Activated naive CD8-positive, alpha-beta T cell treated with anti-CD3 and anti-CD28 coated beads, Interleukin-2, amount 50 U/mL, for 16 hours (primary cell): ENCODE data around the gene L3MBTL4.

Source experiments
- DNase-seq: peaks from one replicate; pipeline ENCODE4 v3.0.0-alpha.2; 2020; ENCODE audit warnings: low read depth, low spot score

L3MBTL4 gene

DNA sequence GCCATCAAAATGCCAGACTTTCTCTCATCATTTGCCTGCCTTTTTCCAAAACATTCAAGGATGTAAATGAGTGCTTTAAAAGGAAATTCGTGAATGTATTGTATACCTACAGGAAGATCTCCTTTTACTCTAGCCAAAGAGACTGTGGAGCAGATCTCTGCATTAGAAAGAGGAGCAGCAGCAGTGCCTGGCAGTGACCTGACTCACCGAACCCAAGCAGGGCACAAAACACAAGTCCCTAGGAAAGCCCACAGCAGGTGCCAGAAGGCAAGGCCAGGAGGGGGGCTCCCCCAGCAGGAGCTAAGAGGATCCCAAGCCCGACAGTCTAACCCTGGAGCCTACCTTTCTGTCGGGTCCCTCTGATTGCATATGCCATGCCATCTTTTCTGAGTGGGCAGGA, 47.9 kb downstream of the L3MBTL4 start:
- no peak for DNase-seq

GRCh38 chr18:6365385-6365784, 49.3 kb downstream of the L3MBTL4 start:
- no peak for DNase-seq

DNA sequence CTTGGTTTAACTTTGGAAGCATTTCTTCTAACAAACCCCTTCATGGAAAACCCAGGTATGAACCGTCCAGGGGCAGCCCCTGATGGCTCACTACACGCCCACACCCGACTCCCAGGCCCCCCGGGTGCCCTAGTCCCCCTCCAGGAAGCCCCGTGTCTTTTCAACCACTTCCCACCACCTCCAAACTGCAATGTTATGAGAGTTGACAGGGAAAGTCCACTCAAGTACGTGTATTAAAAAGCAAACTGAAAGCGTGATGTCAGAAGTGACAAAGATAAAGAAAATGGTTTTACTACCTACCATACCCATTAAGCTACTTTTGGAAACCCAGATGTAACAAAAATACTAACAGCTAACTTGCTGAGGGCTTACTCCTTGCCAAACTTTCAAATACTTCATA, 51.5 kb downstream of the L3MBTL4 start:
- no peak for DNase-seq

DNA sequence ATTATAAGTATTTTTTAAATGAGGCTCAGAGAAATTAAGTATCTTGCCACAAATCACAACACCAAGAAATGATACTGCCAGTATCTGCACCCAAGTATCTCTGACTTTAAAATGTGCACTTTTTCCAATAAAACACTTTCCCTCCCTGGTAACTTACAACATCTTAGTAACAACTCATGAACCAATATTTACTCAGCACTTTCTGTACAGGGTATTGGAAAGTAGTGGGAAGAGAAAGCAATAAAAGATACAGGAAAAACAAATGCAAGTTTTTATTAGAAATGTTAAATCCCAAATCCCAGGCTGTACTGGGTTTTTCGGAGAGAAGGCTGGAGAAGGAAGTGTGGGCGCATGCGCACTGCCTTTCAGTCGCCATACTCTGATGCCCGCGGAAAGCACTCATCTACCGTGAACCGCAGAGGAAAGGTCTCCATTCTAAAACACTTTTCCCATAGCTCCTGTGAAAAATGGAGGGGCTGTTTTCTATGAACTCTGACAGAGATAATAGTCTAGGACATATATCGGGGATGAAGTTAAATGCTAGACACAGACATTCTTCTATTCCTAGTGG, 52.1 kb downstream of the L3MBTL4 start:
- DNase-seq, result no peak

GRCh38 chr18:6357668-6358067, 57.0 kb downstream of the L3MBTL4 start:
- DNase-seq, result no peak

DNA sequence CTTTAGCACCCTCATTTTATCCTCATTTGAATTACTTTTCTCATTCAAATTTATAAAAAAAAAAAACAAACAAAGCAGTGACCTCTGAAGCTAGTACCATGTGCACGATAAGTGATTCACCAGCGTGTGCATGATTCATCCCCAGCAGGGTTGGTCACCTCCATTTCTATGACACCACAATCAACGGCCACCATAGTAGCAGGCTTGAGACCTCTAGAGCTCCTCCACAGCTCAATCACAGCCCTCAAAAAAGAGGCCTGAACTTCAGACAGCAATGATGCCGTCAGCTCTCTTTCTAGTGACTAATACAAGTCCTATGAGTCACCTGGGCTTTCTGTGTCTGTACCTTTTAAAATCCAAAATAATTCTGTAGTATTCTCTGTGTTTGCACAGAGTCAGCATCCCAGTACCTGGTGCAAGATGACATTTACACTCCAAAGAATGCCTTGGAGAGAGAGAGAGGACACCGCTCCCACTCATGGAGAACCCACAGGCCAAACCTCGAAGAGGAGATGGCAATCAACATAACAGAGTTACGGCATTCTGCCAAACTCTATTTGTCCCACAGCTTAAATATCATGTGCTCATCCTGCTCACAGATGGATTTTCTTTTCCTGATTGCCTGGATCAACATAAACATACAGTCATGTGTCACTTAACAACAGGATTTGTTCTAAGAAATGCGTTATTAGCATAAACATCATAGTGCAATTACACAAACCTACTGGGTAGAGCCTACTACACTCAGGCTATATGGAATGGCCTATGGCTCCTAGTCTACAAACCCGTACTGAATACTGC, 58.7 kb downstream of the L3MBTL4 start:
- DNase-seq, result no peak

GRCh38 chr18:6352275-6352674, 62.4 kb downstream of the L3MBTL4 start:
- DNase-seq, result no peak

DNA sequence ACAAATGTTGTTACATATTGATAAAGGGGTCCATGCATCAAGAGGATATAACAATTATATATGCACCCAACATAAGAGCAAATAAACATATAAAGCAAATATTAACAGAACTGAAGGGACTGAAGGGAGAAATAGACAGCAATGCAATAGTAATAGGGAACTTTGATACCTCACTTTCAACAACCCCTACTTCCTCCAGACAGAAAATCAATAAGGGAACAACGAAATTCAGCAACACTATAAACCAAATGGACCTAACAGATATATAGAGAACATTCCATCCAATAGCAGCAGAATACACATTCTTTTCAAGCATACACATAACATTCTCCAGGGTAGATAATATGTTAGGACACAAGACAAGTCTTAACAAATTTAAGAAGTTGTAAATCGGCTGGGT, 71.7 kb downstream of the L3MBTL4 start:
- no peak for DNase-seq

GRCh38 chr18:6341709-6342108, 73.0 kb downstream of the L3MBTL4 start:
- DNase-seq, result no peak

GRCh38 chr18:6341303-6341702, 73.4 kb downstream of the L3MBTL4 start:
- DNase-seq, result no peak

- no peak for DNase-seq
Observed at GRCh38 chr18:6340121-6340520, 74.6 kb downstream of the L3MBTL4 start.

- no peak for DNase-seq
Observed at GRCh38 chr18:6336239-6336638, 78.5 kb downstream of the L3MBTL4 start.

DNA sequence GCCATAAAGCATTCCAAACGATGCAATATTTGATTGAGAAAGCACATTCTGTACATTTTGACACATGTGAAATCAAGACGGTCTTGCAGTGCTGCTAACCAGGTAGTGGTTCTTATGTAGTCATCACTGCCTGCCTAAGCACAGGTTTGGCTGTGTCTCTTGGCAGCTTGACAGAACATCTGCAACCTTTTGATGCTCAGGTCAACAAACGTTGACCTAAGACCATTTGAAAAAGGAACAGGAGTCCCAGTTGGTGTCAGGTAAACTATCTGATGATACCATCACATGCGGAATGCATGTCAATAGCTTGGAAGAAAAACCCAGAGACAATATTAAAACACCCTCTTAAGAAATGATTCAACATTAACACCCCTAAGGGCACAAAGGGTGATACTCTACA, 80.7 kb downstream of the L3MBTL4 start:
- no peak for DNase-seq

DNA sequence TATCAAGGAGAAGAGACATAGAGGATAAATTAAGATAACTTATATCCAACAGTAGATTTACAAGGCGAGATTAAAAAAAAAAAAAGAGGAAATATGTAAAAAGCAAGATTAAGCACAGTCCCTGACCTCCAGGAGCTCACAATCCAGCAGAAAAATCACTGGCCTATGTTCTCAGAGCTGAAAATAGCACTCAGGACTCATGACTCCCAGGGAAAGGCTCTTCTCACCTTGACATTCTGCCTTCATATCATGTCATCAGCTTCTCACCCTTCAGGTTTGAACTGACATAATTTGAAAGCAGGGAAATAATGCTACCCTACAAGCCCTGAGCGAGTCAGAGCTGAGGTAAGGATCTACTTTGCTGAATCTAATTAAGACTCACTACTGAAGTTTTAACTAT, 82.8 kb downstream of the L3MBTL4 start:
- DNase-seq, result no peak

GRCh38 chr18:6330786-6331185, 83.9 kb downstream of the L3MBTL4 start:
- no peak for DNase-seq

GRCh38 chr18:6328621-6329010, 86.1 kb downstream of the L3MBTL4 start:
- DNase-seq, result no peak

GRCh38 chr18:6327895-6328620, 86.7 kb downstream of the L3MBTL4 start:
- no peak for DNase-seq

- DNase-seq, result no peak
Observed at GRCh38 chr18:6327485-6327884, 87.2 kb downstream of the L3MBTL4 start.

GRCh38 chr18:6326566-6326965, 88.1 kb downstream of the L3MBTL4 start:
- DNase-seq, result no peak

DNA sequence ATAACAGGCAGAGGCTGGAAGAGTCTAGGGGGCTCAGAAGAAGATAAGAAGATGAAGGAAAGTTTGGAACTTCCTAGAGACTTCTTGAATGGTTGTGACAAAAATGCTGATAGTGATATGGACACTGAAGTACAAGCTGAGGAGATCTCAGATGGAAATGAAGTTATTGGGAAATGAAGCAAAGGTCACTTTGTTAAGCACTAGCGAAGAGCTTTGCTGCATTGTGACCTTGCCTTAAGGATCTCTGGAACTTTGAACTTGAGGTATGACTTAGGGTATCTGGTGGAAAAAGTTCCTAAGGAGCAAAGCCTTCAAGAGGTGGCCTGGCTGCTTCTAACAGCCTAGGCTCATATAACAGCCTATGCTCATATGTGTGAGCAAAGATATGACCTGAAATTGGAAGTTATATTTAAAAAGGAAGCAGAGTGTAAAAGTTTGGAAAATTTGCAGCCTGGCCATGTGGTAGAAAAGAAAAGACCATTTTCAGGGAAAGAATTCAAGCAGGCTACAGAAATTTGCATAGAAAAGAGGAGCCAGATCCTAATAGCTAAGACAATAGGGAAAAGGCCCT, 91.3 kb downstream of the L3MBTL4 start:
- DNase-seq, result no peak

- DNase-seq, result no peak
Observed at GRCh38 chr18:6315517-6316331, 99.0 kb downstream of the L3MBTL4 start.

GRCh38 chr18:6313415-6313814, 101.3 kb downstream of the L3MBTL4 start:
- no peak for DNase-seq
